Stimulated activated CD8-positive, alpha-beta memory T cell treated with anti-CD3 and anti-CD28 coated beads, Interleukin-4, amount 100 ng/mL, for 48 hours (primary cell): ENCODE measurements around the gene ITGB1.
"Not testable (repeated sequence)": the region's sequence is repeated elsewhere in the genome, so short reads cannot be mapped to it uniquely, and the experiment has no call there.

Source experiments
- DNase-seq: peaks from one replicate; pipeline ENCODE4 v3.0.0-alpha.2; 2020

The ITGB1 gene

GRCh38 chr10:32931593-32931992 is 26.4 kb downstream of the ITGB1 start:
- no peak for DNase-seq

- DNase-seq, result no peak
These were observed 28.0 kb downstream of the ITGB1 start for GRCh38 chr10:32930036-32930435.

GRCh38 chr10:32929634-32930033 is 28.4 kb downstream of the ITGB1 start:
- no peak for DNase-seq

- DNase-seq, result no peak
These were observed 30.3 kb downstream of the ITGB1 start for GRCh38 chr10:32927750-32928149.

DNA sequence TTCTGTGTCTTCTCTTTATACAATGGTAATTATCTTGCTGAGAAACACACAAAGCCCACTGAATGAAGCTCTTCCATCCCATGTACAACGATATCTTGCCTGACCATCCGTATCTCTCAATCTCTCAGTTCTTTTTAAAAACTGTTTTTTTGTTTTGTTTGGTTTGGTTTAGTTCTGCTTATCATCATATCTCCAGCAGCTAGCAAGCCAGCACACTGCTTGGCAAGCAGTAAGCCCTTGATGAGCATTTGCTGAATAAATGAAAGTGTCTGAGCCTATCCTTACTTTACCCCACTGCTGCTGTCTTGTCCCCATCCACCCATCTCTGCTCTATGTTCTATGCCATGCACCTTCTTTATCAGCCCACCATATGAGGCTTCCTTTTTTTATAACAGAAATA is 34.2 kb downstream of the ITGB1 start:
- DNase-seq, result no peak

GRCh38 chr10:32923134-32923533 is 34.9 kb downstream of the ITGB1 start:
- no peak for DNase-seq

GRCh38 chr10:32922170-32922569 is 35.9 kb downstream of the ITGB1 start:
- DNase-seq, result no peak

DNA sequence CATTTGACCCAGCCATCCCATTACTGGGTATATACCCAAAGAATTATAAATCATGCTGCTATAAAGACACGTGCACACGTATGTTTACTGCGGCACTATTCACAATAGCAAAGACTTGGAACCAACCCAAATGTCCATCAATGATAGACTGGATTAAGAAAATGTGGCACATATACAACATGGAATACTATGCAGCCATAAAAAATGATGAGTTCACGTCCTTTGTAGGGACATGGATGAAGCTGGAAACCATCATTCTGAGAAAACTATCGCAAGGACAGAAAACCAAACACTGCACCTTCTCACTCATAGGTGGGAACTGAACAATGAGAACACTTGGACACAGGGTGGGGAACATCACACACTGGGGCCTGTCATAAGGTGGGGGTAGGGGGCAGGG is 40.2 kb downstream of the ITGB1 start:
- DNase-seq, result not testable (repeated sequence)

GRCh38 chr10:32911285-32912016 is 46.6 kb downstream of the ITGB1 start:
- no peak for DNase-seq

GRCh38 chr10:32909970-32910369 is 48.1 kb downstream of the ITGB1 start:
- not testable (repeated sequence) for DNase-seq

DNA sequence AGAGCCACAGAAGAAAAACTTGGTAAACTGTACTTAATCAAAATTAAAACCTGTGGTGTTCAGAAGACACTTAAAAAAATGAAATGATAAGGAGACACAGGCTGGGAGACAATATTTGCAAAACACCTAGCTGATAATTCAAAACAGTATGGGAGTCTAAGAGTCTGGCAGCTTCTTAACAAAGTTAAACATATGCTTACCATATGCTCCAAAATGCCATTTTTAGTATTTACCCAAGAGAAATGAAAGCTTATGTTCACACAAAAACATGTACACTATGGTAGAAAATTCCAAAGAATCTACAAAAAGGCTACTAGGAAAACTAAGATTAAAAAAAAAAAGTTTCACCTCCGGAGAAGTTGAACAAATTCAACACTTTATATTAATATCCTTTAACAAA is 48.6 kb downstream of the ITGB1 start:
- DNase-seq, result no peak

DNA sequence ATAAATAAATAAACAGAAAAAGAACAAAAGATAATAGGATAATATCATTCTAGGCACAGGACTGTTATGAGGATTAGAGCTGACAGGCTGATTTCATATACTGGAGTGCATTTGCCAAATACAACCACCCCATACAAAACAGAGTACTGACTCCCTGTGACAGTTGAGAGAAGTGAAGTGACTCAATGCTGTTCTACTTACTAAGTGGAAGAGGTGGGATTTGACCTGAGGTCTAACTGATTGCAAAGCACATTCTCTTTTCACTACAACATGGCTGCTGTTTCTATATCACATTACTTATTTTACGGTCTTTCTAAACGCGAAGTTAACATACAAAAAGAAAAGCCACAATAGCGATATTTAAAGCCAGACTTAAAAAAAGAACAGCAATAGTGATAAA is 51.4 kb downstream of the ITGB1 start:
- no peak for DNase-seq

DNA sequence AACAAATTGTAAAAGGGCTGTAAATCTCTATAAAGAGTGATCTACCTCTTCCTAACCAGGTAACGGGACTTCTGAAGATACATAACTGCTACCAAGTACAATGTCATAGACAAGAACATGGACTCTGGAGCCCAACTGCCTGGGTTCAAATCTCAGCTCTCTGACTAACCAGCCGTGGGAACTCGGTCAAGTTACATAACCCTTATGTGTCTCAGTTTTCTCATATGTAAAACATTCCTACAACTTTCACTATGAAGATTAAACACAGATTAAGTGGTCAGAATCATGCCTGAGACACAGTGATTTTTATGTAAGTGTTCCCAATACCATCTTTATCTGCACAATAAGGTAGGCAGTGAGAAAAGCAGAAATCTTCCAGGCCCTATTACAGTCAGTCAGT is 52.6 kb downstream of the ITGB1 start:
- DNase-seq, result no peak

GRCh38 chr10:32901815-32902214 is 56.2 kb downstream of the ITGB1 start:
- DNase-seq, result no peak

- not testable (repeated sequence) for DNase-seq
These were observed 62.6 kb downstream of the ITGB1 start for GRCh38 chr10:32895200-32895968.

- no peak for DNase-seq
These were observed 63.9 kb downstream of the ITGB1 start for GRCh38 chr10:32893916-32894664.

DNA sequence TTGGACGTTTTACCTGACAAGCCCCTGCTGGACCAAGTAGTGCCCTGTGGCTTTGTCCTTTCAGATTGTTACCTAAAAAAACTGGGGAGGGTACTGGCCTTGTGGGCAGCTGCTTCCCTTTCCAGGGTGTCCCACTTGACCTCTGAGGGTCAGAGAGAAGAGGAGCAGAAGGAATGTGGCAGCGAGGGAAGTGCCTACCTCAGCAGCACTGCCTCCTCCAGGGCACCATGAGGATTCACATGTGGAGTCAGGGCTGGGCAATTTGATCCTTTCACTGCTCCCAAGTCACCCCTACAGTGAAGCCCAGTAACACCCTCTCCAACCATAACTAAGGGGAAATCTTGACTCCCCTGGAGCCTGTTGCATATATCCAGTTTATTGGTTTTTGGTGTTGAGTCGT is 64.6 kb downstream of the ITGB1 start:
- DNase-seq, result no peak

DNA sequence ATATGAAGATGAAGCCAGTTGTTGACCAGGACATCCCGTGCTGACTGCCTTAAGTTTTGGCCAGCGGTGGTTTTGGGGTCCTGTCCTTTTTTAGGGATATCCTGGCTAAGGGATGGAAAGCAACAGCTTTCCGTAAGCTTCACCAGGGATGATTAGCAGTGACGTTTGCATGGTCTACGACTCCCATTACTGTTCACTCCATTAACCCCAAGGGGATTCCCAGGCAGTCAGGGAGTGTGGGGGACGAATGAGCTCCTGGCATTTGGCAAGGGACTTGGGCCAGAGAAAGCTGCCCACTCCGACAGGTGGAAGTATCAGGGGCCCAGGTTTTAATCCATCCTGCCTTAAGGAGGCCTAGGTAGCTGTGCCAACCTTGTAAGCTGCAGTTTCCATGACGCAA is 66.8 kb downstream of the ITGB1 start:
- no peak for DNase-seq

DNA sequence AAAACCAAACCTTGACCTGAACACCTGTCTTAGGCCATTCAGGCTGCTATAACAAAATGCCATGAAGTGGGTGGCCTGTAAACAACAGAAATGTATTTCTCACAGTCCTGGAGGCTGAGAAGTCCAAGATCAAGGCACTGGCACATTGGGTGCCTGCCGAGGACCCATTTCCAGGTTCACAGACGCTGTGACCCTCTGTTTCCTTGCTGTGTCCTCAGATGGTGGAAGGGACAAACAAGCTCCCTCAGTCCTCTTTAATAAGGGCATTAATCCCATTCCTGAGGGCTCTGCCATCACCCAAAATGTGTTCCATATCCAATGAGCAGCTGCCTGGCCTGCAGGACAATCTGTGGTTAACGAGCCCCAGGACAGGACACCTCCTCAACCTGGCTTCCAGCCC is 67.6 kb downstream of the ITGB1 start:
- DNase-seq, result no peak

DNA sequence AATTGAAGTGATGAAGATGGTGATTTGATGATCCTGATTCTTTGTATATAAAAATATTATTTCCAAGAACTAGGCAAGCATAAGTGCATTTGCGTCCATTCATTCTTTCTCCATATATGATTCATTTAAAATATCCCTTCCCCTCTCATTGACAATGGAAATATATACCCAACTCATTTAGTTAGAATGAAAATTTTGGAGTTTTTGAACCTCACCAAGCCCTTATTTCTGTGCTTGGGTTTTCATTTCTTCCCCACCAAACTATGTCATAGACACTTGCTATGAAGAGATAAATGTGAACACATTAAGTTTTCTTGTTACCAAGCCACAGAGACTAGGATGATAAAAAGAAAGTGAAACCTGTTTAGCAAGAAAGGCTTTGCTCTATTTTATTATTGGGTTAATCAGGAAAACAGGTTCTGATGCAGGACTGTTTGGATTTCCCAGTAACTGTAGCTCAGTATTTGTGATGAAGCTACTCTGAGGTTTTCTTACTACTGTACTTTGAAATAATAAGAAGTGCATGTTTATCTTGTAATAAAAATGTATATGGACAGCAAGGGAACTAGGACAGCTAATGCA is 68.3 kb downstream of the ITGB1 start:
- DNase-seq, result no peak

GRCh38 chr10:32888161-32888927 is 69.7 kb downstream of the ITGB1 start:
- DNase-seq, result no peak

DNA sequence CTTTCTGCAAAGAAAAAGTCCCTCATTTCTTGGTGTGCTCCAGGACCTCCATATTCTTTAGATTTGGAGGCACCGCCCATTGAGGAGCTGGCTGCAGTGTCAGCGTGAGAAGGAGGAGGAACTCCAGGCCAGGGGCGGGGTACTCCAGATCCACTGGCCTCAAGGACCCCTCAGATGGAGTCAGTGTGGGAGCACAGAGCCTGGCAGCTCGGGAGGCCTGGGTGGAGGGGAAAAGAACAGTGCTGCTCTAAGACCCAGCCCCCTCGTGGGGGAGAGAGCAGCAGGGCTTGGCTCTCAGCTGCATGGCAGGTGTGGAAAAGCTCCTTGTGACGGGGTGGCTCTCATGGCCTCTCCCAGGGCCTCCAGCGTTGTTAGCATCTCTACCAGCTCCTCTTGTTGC is 70.5 kb downstream of the ITGB1 start:
- no peak for DNase-seq

GRCh38 chr10:32882076-32882475 is 76.0 kb downstream of the ITGB1 start:
- no peak for DNase-seq
